NCI-H82 treated with DMSO at 0.1 percent for 48 hours (cell line): ENCODE measurements around the gene TFAP2A.

Experiments used
- DNase-seq: peaks from one replicate; lab custom pipeline; 2025; ENCODE audit not compliant: unreplicated experiment; lab: John Stamatoyannopoulos, UW

TFAP2A gene

DNA sequence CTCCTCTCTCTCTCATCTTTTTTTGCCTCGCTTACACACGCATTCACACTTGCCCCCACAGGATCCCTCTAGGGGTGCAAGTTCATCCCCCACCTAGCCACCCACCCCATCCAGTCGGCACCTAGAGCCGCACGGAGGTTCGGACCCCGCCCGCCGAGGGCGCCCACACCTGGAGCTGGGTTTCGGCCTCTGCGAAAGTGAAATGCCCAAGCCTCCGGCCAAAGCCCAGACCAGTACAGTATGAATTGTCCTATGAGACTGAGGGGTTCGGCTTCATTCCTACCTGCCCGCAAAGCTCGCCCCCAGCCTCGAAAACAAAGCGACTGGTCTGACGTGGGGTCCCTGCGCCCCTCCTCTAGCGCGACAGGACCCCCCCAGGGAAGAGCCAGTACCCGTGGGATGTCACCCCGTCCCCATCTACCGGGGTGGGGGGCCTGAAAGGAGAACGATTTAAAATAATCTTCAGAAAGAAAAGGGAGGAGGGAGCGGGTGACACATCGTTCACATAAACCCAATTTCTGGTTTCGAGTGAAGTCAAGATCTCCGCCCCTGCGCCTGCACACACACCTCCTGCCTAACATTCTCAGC, 1.5 kb downstream of the TFAP2A start:
- DNase-seq, result no peak

DNA sequence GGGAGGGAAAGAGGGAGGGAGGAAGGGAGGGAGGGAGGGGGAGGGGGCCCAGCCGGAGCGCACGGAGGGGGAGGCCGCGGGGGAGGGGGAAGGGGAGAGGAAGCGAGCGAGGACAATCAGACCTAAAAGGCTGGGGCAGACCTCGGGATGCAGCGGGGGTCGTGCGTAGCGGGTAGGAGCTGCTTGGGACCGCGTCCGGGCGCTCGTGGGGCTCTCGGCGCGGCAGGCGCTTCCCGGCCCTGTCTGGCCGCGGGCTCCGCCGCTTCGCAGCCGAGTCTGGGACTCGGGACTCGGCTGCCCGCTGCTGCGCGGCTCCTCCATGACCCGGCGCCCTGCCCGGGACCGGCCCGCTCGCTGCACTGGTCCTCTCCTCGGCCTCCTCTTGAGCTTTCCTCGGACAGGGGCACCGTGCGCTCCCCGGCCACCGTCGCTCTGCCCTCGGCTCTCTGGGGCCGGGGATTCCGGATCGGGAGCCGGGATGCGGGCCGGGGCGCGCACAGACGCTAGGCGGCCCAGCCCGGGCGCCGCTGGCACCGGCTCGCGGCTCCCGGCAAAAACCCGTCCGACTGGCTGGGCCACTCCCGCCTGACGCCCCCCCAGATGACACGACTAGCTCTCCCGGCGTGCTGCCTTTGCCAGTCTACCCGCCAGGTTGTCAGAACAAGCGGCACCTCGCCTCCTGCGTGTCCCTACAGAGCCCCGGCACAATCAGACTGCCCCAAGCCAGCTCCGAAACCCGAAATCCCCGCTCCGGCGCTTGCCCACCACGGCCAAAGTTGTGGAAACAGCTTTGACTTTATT, 2.2 kb downstream of the TFAP2A start:
- no peak for DNase-seq

DNA sequence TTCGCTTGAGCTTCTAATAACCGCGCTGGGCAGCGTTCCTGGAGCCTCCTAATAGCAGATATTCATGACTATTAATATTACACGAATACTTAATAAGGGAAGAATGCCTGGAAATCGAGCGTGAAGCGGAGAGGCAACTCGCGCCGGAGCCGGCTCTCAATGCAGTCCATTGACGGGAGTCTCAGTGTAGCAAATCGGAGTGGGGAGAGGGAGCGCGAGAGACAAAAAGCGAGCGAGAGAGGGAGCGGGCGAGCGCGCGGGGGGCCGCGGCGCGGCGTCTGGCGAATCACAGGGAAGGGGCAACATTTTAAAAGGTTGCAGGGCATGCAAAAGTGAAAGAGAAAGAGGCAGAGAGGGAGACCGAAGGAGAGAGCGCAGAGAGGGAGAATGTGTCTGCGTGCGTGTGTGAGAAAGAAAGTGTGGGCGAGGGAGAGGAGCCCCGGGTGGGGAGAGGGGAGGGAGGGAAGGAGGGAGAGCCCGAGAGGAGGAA, 2.9 kb downstream of the TFAP2A start:
- DNase-seq, result no peak

DNA sequence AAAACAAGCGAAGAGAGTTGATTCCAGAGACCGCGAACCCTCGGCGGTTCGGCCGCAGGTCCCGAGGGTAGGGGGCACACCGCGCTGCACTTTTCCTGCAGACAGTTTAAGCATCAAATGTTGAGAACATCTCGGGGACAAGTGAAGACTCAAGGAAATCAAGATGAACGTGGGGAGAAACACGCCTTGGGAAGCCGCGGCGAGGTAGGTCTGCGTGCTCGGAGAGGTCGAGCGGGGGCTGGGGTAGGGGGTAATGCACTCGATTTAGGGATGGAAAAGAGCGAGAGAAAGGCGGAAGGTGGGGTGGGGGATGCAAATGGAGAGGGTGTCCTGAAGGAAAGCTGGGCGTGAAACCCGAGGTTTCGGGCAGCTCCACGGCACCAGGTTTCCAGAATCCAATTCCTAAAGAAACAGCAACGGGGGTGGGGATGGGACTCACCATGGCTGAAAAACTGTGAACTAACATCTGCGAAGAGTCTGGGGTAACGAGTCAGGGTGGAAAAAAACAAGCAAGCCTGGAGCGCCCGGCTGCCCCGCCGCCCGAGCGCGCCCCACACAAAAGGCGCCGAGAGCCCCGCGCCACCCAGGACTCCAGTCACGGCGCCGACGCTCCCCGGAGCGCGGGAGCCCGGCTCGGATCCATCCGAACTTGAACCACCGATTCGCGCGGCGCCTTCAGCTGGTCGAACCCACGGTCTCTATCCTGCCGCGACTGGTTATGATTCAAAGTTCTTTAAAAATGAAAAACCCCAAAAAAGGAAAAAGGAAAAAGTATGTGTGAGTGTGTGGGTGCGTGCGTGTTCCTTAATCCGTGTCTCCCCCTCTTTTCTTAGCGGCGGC, 3.5 kb downstream of the TFAP2A start:
- no peak for DNase-seq

DNA sequence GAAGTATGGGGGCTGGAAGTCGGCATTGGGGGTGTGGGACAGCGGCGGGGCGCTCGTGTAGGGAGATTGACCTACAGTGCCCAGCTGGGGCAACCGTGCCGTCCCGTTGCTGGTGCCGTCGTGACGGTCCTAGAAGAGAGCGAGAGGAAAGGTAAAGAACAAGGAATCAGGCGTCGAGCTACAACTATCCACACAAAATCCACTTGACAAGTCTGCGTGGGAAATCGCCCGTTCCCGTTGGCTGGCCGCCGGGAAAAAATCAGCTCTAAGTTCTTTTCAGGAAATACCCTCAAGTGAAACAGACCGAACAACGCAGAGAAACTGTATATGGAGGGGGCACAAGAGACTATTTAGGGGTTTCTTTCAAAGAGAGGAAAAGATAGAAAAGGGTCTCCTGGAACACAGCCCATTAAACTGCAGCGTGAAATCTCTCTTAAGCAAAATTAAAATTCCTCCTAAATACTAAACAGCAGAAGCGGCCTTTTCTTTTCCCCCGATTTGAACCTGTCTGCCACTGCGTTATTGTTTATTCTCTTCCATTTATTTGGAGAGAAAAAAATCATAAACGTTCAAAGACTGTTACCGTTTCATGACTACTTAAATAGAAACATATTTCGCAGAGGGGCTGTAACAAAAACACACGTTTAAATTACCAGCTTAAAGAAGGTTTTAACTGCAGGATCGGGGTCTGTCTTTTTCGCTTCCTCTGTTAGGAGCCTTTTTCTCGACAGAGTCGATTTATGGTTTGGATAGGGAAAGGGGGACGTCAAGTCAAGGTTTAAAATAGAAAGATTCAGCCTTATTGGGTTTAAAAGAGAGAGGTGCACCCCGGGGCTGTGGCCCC, 4.4 kb downstream of the TFAP2A start:
- DNase-seq, result no peak

DNA sequence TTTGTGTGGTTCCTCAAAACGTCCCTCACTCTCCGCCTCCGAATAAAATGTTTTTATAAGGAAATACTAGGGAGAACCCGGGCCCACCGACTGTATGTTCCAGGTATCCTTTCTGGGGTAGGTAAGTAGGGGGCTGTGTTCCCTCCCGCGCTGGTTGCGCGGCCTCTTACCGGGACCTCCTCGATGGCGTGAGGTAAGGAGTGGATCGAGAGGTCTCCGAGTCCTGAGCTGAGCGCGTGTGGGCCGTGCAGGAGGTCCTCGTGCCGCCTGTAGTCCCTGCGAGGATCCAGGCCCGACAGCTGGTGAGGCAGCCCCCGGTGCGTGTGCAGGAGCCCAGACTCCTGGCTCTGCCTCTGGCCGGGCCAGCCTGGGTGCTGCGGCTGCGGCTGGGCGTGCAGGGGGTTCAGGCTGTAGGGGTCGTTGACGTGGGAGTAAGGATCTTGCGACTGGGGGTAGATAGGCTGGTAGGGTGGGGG, 5.1 kb downstream of the TFAP2A start:
- no peak for DNase-seq

DNA sequence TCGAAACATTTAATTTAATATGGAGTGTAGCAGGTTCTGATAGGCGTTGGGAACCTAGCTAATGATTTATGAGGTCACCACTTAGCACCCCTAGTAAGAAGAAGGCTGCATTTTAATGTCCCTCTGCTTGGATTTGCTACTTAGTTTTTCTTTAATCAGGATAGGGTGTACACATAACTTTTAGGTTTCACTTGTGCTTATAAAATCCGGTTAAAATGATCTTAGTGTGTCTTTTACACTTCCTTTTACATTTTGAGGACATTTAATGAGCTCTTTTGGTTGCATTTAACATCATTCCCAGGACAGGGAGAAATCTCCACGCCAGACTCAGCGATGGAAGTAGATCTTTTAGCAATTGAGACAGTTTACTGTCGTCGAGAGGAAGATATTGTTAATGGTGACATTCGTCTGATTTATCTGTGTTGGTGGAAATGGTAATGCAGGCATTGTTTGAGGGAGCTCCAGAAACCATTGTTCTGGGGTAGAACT, 5.6 kb downstream of the TFAP2A start:
- DNase-seq, result no peak

DNA sequence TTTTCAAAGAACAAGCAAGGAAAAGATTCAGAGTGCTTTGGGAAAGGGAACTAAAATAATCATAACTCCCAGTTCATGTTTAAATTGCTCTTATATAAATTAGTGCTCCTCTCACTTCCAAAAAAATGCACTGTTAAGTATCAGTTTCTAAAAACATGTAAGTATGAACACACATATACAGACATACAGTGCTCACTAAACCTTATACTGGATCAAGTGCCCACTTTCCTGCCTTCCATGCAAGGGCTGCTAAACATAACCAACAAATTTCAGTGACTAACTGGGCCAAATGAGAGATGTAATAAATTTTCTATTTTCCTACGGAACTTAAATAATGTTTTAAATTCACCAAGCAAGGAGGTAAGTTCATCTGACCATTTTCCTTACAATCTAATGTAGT, 6.4 kb downstream of the TFAP2A start:
- DNase-seq, result no peak

DNA sequence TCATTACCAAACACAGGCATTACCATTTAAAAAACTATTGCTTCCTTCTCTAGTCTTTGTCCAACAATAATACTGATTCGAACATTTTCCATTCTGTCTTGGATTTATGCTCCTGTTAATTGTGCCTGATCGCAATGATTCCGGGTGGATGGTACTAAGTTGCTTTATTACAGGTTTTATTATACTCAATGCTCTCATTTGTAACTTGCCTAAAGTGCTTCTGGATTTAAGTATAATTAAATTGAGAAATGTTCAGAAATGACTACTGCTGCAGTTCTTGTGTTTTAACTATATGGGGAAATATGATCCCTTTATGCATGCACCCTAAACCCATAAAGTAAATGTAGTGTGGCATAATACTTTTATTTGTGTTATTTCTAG, 7.2 kb downstream of the TFAP2A start:
- DNase-seq, result no peak

DNA sequence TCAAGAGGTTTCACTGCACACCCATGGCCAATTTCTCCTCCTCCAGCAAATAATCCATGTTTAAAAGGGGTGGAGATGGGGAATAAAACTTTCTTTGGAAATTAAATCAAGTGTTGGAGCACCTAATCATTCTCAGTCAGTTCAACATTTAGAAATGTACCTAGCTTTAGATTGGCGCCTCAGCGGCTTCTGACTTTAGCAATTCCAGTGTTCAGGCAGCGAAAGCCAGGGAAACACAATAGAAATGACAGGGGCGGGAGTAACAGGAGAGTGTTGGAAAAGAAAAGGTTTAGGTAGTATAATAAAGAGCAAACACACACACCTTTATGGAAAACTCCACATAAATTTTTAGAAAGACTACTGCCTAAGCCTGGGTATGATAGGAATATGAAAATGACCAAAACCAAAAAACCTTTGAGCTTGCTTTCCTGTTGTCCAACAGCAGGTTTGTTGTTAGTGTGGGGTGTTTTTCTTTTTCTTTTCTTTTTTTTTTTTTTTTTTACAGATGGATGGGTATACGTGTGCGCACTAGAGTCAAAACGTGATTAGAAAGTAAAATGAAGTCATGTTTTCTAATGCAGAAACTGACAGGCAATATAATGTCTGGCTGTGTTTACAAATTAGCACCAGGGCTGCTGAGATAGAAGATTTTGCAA, 7.7 kb downstream of the TFAP2A start:
- DNase-seq, result no peak

DNA sequence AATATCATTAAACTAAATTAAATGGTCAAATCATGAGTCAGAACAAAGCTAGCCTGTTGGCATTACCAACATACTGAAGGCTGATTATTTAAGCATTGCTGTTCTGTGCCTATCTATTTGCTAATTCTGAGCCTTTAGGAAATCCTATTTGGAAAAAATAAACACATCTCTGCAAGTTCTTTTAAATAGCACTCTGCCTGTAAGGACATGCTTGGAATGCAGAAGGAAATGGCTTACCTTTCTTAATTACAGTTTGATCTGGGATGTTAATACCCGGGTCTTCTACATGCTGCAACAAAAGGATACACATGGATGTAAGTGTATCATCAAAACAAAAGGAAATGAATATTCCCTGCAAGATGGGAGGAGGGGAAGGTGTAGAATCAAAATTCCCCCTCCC, 8.3 kb downstream of the TFAP2A start:
- no peak for DNase-seq

DNA sequence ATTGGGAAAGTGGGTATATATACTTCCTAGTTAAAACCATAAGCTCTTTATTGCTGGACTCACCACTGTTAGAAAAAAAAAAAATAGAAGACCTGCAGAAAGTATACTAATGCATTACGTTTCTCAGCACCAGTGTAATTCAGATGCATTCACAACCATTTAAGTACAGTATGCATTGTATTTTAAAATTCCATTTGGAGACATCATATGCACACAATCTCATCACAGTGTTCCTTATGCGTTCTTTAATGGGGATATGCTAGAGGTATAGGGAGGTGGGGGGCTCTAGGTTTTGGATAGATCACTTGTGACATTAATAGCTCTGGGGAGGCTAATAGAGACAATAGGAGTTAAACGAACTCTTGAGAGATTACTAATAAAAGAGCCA, 9.4 kb downstream of the TFAP2A start:
- DNase-seq, result no peak

DNA sequence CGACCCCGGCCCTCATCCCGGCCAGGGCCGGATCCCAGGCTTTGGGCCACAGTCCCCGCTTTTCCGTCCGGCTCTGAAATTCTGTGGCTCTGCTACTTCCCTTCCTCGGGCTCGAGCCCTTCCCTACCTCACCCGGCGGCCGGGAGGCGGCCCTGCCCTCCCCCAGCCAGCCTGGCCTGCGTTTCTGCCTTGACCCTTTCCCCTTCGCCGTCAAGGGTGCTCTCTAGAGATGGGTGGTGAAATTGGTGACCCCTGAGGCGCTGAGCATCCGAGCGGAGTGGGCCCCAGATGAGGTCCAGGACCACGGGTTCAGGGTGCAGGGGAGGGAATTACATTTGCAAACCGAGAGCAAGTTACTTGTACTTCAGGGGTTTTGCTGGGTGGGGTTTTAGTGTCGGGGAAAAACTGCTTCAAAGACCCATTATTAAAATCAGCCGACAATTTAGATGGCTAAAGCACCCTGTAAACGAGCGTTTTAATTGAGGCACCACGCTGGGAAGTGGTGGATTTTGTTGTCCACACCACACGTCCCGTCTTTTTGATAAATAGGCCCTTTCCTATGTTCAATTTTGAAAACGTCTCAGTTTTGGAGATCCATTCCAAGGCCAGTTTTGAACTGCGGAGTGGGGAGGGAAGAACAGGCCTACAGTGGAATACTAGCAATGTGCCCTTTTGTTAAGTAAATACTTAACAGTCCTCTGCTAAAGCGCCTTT, 9.9 kb downstream of the TFAP2A start:
- DNase-seq, result no peak

DNA sequence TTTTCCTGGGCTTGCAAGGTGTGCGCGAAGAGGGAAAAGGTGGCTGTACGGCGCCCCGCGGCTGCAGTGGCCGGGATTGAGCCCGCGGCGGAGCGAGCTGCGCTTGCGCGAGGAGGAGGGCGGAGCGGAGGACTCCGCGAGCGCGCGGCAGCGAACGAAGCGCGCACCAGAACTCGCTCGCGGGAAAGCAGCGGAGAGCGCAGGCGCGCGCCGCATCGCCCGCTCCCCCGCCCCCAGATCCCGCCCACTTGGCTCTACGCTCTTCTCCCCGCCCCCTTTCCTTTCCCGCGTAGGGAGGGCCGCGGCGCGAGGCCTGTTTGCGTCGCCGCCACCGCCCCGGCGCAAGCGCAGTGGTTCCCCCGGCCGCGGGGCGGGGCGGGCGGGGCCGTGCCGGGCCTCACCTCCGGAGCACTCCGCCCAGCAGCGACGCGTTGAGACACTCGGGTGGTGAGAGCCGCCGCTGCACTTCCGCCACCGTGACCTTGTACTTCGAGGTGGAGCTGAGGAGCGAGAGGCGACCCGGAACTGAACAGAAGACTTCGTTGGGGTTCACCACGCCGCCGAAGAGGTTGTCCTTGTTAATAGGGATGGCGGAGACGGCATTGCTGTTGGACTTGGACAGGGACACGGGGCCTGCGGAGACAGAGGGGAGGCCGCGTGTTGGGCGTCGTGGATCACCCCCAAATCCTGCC, 10.6 kb downstream of the TFAP2A start:
- DNase-seq, result peak; percentile 91

DNA sequence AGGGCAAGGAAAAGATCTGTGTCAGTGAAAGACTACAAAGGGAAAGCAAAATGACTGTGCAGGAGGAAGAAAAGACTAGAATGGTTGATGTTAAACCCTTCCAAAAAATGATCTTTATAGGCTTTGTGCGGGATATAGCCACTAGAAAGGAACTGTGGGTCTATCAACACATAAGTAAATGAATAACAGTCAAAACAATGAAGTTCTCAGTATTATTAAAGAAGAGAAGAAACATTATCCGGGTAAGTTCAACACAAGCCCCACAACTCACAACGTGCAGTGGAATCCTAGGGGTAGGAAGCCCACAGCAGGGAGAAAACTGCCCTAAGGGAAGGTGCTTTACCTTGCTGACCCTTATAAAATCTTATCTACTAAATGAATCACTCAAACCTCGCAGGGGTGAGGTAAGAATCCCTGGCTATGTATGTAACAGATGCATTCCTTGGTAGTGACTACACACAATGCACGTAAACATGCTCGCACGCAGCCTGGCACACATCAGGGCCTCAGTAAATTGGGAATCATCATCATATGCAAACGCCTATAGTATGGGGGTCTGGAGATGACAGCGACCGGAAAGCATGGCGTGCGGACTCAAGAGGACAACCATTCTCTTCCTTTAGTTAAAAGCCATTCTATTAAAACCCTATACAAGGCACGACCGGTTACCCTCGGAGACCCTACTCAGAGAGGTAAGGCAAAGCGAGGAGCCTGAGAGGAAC, 11.3 kb downstream of the TFAP2A start:
- DNase-seq, result no peak

DNA sequence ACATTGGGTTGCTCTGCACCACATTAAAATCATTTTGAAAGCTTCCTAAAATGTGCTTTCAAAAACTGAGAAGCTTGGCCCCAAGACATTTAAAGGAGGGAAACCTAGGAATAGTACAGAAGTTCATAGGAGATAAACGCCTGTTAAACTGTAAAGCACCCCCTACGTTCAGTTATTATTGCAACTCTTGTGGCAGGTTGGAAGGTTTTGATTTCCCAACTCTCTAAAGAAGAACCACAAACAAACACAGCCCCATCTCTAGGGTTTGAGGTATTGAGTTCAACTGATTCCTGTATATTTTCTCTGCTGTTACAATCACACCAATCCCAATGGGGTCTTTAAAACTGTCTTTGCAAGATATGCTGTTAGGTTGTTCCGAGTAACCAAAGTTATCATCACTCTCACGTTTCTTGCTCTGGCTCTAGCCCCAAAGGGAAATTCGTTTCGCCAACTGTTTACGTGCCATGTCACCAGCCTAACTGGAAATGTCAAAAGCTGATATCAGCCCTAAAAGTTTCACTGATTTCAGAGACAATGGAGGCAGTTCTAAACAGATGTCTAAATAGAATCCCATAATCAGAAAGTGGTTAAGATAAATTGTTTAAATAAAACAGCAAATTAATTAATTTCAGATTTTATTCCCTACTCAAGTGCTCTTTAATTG, 12.1 kb downstream of the TFAP2A start:
- DNase-seq, result no peak

DNA sequence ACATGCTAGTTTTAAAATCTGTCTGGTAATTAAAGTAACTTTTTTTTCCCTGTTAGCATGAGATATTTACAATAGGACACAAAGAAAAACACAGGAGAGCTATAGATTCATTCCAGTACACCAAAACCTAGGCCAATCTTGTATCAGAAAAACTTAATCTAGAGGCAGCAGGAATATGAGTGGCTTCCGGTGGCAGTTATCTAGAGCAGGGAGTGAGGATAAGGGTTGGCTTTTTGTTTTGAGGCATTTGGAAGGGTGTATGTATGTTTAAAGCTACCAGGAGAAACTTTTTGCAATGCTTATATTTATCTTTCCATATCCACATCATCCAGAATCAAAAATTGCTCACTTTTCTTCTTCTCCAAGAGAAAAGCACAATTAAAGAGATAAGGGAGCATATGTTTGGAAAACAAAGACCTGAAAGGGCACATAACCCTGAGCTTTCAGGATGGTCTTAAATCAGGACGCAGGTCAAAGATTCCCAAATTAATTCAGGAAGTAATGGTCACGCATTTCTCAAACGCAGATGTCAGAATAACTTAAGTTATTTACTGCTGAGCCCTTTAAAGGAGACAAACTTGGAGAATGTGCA, 13.1 kb downstream of the TFAP2A start:
- no peak for DNase-seq
